ENCODE measurements around the gene PLK2. TPM values are rescaled to one million over a fixed set of nuclear protein-coding genes. Genes with fewer than 3 reads are reported as not detected.

Gene PLK2
- total RNA-seq, 1 donor: 400 TPM

DNA sequence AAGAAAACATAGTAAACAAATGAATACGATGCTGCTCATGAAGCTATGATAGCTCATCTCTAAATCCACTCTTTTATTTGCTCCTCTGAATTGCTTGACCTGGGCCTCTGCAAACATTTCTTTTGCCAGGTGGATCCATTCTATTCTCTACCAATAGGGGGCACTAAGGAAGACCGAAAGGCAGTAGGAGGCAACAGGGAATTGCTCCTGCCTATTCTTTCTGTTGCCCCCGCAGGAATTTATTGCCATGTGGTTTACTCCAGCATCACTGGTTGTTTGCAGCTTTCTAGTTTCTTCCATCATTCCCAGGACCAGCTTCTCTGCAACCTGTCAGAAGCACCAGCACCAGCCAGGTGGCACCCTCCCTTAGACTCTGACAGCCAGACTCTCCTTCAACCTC is 36.6 kb upstream of the PLK2 start:
- no peak for TF ChIP-seq CTCF (IDR thresholded peaks at IDR 0.05; ENCODE audit: insufficient read depth, low read length)
- H3K4me3 ChIP-seq (ENCODE audit: low read depth, low read length): no peak overlapping the region
- DNase-seq (ENCODE audit: low read depth): no peak

DNA sequence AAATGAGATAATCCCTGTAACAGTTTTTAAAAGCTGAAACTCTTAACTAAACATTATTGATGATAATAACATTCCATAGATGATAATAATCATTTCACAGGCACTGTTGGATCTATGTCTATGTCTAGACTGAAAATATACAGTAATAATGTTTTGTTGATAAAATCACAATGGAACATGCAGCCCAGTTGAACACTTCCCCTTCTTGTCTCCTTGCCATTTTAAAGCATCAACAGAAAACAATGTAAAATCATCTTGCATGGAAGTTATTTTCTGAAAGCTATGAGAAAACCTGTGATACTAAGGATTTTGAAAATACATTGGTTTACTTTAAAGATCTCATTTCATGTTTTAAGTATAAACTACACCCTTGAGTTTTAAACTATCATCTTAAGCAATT is 33.3 kb upstream of the PLK2 start:
- H3K4me3 ChIP-seq (ENCODE audit: low read depth, low read length): no peak overlapping the region
- DNase-seq (ENCODE audit: low read depth): no peak
- no peak for TF ChIP-seq CTCF (IDR thresholded peaks at IDR 0.05; ENCODE audit: insufficient read depth, low read length)

GRCh38 chr5:58491216-58491892 is 31.5 kb upstream of the PLK2 start, which contains the start of gene GAPT:
Gene GAPT (plus strand): TSS chr5:58491435. CDS start chr5:58494537, 3,102 bp downstream.
- no peak for DNase-seq (ENCODE audit: low read depth)
- no peak for TF ChIP-seq CTCF (IDR thresholded peaks at IDR 0.05; ENCODE audit: insufficient read depth, low read length)
- H3K4me3 ChIP-seq (ENCODE audit: low read depth, low read length): no peak within 1 kb of the TSS

GRCh38 chr5:58490402-58491050 is 30.6 kb upstream of the PLK2 start:
- no peak for TF ChIP-seq CTCF (IDR thresholded peaks at IDR 0.05; ENCODE audit: insufficient read depth, low read length)
- DNase-seq (ENCODE audit: low read depth): no peak
- H3K4me3 ChIP-seq (ENCODE audit: low read depth, low read length): no peak overlapping the region

DNA sequence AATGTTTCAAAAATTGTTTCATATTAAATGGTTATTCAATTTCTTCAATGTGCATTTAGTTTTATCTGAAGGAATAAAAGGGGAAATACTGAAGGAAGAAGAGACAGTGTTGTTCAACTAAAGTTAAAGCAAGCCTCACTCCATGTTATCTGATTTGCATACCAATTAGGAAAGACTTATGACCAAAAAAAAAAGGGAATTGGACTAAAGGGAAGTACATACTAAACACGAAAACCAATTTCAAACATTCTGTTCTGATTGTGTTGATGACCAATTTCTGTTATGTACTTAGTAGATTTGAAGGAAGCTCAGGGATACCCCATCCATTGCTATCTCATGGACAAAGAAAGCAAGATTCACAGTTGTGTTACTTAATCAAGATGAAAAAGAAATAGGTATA is 26.4 kb upstream of the PLK2 start:
- no peak overlapping the region for H3K4me3 ChIP-seq (ENCODE audit: low read depth, low read length)
- no peak for DNase-seq (ENCODE audit: low read depth)
- no peak for TF ChIP-seq CTCF (IDR thresholded peaks at IDR 0.05; ENCODE audit: insufficient read depth, low read length)

GRCh38 chr5:58484505-58484904 is 24.6 kb upstream of the PLK2 start:
- no peak overlapping the region for H3K4me3 ChIP-seq (ENCODE audit: low read depth, low read length)
- no peak for DNase-seq (ENCODE audit: low read depth)

More at GRCh38 chr5:58484505-58484904, 24.6 kb upstream of the PLK2 start:
- no peak for TF ChIP-seq CTCF (IDR thresholded peaks at IDR 0.05; ENCODE audit: insufficient read depth, low read length)
